ENCODE data around the gene FAS. TPM values are rescaled to one million over a fixed set of nuclear protein-coding genes. Genes with fewer than 3 reads are reported as not detected.

The FAS gene
- total RNA-seq, 2 experiments from 2014 or later = 48.6 to 49.0 TPM

- intact Hi-C loops (cut with micrococcal nuclease) = no loop called here
- Mint-ChIP-seq H3K9me3 (no peaks in the 10 kb centered on the region), H3K27ac (peak overlapping the region; percentile 77), H3K36me3 (ENCODE audit: low read depth) (peaks cover 27% of the 10 kb centered on the region), H3K27me3 (no peaks in the 10 kb centered on the region), H3K4me3 (peak overlapping the region; percentile 52), H3K4me1 (ENCODE audit: low read depth) (peaks cover 58% of the 10 kb centered on the region)
- POLR2A ChIA-PET = interaction anchor here (0.5 to 1.4 kb wide), 2 partner anchors 31 to 115 kb away, joined by 3 read pairs; partner anchors contain the start of gene STAMBPL1
- no peak for TF ChIP-seq CTCF (IDR thresholded peaks at IDR 0.05)
- DNase-seq = peak; percentile 23
- CTCF ChIA-PET = interaction anchor here (0.7 to 2.3 kb wide), 6 partner anchors 8 to 204 kb away, joined by 3 to 6 read pairs (median 4); no protein-coding TSS in a partner anchor
- no peak for ATAC-seq
Measured at GRCh38 chr10:88995156-88995876, 4.7 kb downstream of the FAS start.

- Mint-ChIP-seq H3K36me3 (ENCODE audit: low read depth) (peaks cover 17% of the 10 kb centered on the region), H3K27me3 (no peaks in the 10 kb centered on the region), H3K4me1 (ENCODE audit: low read depth) (peaks cover 73% of the 10 kb centered on the region), H3K4me3 (peak overlapping the region; percentile 9), H3K9me3 (no peaks in the 10 kb centered on the region), H3K27ac (peak overlapping the region; percentile 16)
- CTCF ChIA-PET = interaction anchor here (1.2 to 3.6 kb wide), 3 partner anchors 33 to 161 kb away, joined by 5 to 12 read pairs (median 6); no protein-coding TSS in a partner anchor
- TF ChIP-seq CTCF (IDR thresholded peaks at IDR 0.05) = no peak
- intact Hi-C loops (cut with micrococcal nuclease) = no loop called here
- DNase-seq (no peak), ATAC-seq (peak; percentile 26)
- POLR2A ChIA-PET = interaction anchor here (1.1 kb wide), 1 partner anchor 9 kb away, joined by 4 read pairs; no protein-coding TSS in a partner anchor
Measured at GRCh38 chr10:88996927-88997326, 6.3 kb downstream of the FAS start.

- intact Hi-C loops (cut with micrococcal nuclease) = loop anchor here (5.0 kb wide), 1 partner anchor 62 kb away; no protein-coding TSS in a partner anchor
- ATAC-seq = no peak
- H3K9me3 Mint-ChIP-seq = no peaks in the 10 kb centered on the region
- H3K4me3 Mint-ChIP-seq = peak overlapping the region; percentile 40
- TF ChIP-seq CTCF (IDR thresholded peaks at IDR 0.05) = no peak
- ChIA-PET CTCF (interaction anchor here (0.9 to 3.8 kb wide), 6 partner anchors 9 to 164 kb away, joined by 3 to 15 read pairs (median 4); partner anchors contain the start of gene FAS), POLR2A (interaction anchor here (1.7 kb wide), 1 partner anchor 9 kb away, joined by 10 read pairs; the partner anchor contains the start of gene FAS)
- DNase-seq = no peak
- peaks cover 23% of the 10 kb centered on the region for H3K36me3 Mint-ChIP-seq (ENCODE audit: low read depth)
- H3K27me3 Mint-ChIP-seq = no peaks in the 10 kb centered on the region
- peak overlapping the region; percentile 36 for H3K27ac Mint-ChIP-seq
- peaks cover 75% of the 10 kb centered on the region for H3K4me1 Mint-ChIP-seq (ENCODE audit: low read depth)
Measured at GRCh38 chr10:88999625-89000024, 9.0 kb downstream of the FAS start.

- ATAC-seq (peak; percentile 70), DNase-seq (peak; percentile 62)
- ChIA-PET CTCF (interaction anchor here (0.7 to 3.8 kb wide), 8 partner anchors 9 to 217 kb away, joined by 3 to 15 read pairs (median 4); partner anchors contain the start of gene FAS), POLR2A (interaction anchor here (1.3 to 4.2 kb wide), 5 partner anchors 9 to 162 kb away, joined by 3 to 56 read pairs (median 4); partner anchors contain the start of gene FAS)
- no peaks in the 10 kb centered on the region for H3K9me3 Mint-ChIP-seq
- H3K36me3 Mint-ChIP-seq (ENCODE audit: low read depth) = peaks cover 21% of the 10 kb centered on the region
- intact Hi-C loops (cut with micrococcal nuclease) = loop anchor here (5.0 kb wide), 1 partner anchor 64 kb away; no protein-coding TSS in a partner anchor
- peaks cover 63% of the 10 kb centered on the region for H3K4me1 Mint-ChIP-seq (ENCODE audit: low read depth)
- H3K4me3 Mint-ChIP-seq = peak overlapping the region; percentile 57
- peak overlapping the region; percentile 69 for H3K27ac Mint-ChIP-seq
- H3K27me3 Mint-ChIP-seq = no peaks in the 10 kb centered on the region
- no peak for TF ChIP-seq CTCF (IDR thresholded peaks at IDR 0.05)
Measured at GRCh38 chr10:89001024-89001728, 10.6 kb downstream of the FAS start.

Measured in activated CD8-positive, alpha-beta T cell treated with anti-CD3 and anti-CD28 coated beads for 36 hours (primary cell).